Fibroblast of peridontal ligament (primary cell): ENCODE data around the gene LMX1B.
"Not testable (repeated sequence)": the region's sequence is repeated elsewhere in the genome, so short reads cannot be mapped to it uniquely, and the experiment has no call there.

ENCODE experiments used
- DNase-seq: peaks from one replicate; pipeline ENCODE4 v3.0.0-alpha.2; 2010; ENCODE audit errors: extremely low read depth

The LMX1B gene

GRCh38 chr9:126613651-126614050 is at the start of gene LMX1B:
Gene LMX1B (plus strand): TSS chr9:126613928. CDS start chr9:126614450, 522 bp downstream.
- peak; percentile 25 for DNase-seq

GRCh38 chr9:126564128-126564527 is 49.6 kb upstream of the LMX1B start:
- DNase-seq = no peak

GRCh38 chr9:126564716-126565115 is 49.0 kb upstream of the LMX1B start:
- no peak for DNase-seq

DNA sequence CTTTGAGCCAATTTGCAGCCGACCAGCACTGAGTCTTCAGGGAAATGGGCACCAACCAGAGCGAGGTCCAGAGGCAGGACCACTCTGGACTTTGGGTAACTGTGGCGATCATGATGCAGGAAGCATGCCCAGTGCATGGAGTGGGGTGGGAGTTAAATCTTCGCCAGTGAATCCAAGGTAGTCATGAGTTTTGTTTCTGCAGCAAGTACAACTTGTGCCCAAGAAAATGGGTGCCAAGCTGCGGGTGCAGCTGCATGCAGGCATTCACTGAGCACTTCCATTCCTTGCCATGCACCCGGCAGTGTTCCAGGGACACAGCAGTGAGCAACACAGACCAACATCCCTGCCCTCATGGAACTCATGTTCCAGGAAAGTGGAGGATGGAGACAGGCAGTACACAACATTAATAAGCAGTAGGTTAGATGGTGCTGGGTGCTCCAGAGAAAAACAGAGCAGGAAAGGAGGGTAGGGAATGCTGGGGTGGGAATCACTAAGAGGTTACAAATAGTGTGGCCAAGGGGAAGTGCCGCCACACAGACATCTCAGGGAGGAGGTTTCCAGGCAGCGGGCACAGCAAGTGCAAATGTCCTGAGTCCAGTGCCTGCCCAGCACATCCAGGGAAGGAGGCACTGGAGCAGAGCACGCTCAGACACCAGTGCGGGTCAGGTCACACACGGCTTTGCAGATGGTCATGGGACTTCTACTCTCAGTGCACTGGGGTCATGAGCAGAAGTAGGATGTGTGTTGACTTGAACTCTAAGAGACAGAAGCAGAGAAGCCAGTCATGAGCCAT is 48.2 kb upstream of the LMX1B start:
- DNase-seq = no peak

DNA sequence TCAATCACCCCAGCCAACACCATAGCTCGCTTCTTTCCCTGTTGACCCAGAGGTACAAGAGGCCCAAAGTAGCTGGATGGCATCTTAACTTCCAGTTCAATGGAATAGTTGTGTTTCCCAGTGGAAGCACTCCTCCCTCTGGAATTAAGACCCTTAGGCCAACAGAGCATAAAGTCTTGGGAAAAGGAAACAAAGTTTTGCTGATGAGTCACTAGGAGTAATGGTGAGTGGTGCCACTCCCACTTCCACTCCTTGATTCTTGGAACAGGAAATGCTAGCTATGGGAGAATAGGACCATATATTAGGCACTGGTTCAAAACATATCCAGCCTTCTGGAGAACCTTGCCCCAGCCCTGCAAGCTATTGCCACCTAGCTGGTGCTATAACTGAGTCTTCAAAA is 44.7 kb upstream of the LMX1B start:
- DNase-seq = no peak

DNA sequence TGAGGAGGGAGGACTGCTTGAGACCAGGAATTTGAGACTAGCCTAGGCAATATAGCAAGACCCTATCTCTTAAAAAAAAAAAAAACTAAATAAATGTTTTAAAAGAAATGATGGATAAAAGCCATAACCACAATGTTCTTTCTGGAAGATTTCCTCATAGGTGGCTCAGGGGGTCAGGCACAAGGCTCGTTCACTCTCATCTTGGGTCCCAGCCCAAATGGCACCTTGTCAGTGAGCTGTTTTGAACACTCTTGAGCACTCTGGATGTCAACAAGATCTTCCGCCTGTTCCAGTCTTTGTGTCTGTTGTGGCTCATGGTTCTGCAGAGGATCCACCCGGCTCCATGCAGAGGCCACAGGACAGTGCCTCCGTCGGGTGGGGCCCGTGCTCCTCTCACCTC is 35.7 kb upstream of the LMX1B start:
- no peak for DNase-seq

DNA sequence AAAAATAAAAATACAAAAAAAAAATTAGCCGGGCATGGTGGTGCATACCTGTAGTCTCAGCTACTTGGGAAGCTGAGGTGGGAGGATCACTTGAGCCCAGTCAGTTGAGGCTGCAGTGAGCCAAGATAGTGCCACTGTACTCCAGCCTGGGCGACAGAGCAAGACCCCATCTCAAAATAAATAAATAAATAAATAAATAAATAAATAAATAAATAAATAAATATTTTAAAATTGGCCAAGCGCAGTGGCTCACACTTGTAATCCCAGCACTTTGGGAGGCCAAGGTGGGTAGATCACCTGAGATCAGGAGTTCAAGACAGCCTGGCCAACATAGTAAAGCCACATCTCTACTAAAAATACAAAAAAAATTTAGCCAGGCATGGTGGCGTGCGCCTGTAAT is 33.4 kb upstream of the LMX1B start:
- not testable (repeated sequence) for DNase-seq

- DNase-seq = no peak
Measured at GRCh38 chr9:126581893-126582292, 31.8 kb upstream of the LMX1B start.

DNA sequence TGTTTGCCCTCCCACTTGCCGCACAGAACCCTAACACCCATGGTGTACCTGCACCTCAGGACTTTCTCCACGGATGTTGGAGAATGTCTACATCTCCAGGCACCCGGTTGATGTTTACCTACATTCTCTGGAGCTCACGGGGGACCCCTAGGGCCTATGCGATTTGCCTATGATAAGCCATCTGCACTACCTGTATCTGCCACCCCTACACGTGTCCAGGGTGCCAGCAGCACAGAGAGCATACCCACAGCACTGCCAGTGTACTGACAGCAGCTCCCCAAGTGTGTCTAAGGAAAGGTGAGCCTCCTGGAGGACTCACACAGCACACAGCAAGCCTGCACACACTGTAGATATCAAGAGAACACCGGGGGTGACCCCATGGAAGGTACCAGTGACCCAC is 31.3 kb upstream of the LMX1B start:
- no peak for DNase-seq

- DNase-seq = no peak
Measured at GRCh38 chr9:126583144-126583760, 30.5 kb upstream of the LMX1B start.

DNA sequence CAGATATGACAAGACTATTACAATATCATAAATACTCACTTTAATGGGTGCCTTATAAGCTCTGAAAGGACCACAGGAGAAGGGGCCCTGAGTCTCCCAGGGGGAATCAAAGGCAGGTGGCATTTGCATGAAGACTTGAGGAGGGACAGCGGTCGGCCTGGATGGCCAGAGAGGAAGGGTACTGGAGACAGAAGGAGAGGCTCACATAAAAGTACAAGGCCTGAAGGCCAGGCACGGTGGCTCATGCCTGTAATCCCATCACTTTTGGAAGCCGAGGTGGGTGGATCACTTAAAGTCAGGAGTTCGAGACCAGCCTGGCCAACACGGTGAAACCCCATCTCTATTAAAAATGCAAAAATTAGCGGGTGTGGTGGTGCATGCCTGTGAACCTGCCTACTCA is 29.1 kb upstream of the LMX1B start:
- DNase-seq = no peak

DNA sequence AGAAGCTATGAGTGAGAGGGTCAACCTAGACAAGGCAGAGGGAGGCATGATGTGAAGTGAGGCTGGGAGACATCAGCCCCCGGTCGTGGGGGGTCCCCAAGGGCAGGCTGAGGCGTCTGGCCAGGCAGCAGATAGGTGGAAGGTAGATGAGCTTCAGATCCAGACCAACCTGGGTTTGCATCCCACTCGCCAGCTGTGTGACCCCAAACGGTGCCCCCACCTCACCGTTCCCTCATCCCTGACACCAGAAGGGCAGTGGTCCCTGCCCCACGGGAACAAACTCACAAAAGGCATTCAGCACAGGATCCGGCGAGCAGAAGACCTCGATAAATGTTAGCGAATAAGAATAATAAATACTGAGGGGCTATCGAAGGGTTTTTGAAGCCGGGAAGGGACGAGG is 27.5 kb upstream of the LMX1B start:
- DNase-seq = no peak

DNA sequence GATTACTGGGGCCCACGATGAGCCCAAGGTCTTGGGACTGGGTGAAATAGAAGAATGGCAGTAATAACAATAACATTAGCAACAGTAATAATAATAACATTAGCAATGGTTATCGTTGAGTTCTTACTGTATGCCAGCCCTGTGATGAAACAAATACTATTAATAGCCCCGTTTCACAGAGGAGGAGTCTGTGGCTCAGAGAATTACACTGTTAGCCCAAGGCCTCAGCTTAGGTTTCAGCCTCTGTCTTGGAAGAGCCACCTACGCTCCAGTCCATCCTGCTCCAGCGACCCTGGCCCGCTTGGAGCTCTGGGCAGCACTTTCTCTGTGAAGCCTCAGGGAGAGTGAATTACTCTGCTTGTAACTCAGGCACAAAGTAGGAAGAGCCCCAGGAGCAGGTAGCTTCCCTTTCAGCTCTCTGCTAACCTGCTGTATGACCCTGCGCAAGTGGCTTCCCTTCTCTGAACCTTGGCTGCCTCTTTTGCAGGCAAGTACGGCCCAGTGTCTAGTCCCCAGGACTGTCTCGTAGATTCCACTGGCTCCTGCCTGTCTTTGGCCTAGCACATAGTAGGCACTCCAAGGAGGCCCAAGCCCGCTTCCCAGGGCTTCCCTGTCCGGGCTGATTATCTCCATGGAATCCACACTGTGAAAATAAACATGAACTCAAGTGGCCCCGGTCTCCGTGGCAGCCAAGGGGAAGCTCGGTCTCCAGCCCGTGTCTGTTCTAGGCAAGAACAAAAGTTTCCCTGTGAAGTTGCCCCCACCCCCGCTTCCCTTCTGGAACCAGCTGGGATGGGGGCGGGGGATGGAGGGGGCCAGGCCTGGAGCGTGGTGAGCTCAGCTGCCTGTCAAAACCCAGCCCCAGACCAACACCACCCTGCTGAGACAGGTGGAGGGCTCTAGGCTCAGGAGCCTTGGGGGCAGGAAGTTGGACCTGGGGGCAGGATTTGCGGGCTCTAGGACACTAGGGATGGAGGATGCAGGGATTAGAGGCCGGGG is 26.2 kb upstream of the LMX1B start:
- no peak for DNase-seq

DNA sequence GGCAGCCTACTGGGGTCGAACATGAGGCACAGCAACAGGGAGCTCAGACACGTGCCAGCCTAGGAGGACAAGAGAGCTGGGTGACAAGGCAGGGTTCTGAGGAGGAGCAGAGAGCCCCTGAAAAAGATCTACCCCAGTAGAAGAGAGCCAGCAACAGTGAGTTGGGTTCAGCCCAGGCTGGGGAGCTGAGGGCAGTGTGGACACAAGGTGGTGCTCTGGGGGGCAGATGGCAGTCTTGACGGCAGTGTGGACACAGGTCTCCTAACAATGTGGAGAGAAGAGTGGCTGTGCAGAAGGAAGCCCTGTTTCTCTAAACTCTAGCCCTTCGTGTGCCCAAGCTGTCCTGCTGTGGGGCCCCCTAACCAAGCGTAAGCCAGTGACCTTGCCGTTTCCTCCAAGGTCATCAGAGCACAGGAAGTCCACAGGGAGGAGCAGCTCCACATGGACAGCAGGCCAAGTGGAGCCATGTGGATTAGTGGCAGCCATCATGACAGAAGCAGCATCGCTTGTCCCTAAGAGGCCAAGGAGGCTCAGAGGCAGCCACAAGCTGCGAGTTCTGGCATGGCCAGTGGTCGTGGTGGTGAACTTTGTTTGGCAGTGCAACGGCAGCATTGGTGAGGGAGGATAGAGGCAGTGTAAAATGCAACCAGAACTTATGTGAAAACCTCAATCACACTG is 25.1 kb upstream of the LMX1B start:
- DNase-seq = no peak

- DNase-seq = no peak
Measured at GRCh38 chr9:126589349-126589748, 24.4 kb upstream of the LMX1B start.

DNA sequence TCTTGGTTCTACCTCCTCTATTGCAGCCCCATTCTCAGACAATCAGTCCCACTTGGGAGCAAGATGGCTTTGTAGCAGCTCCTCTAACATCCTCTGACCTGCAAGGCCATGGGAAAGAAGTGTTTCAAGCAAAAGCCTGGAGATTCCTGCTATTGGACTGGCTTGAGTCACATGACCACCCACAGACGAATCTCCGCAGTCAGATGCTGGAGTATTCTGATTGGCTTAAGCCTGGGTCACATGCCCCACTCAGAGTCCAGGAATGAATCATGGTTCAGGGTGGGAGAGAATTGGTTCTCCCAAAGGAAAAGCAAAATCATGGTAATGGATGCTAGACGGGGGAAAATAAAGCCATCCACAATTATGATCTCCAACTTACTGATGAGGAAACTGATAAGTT is 22.6 kb upstream of the LMX1B start:
- no peak for DNase-seq

GRCh38 chr9:126591922-126592321 is 21.8 kb upstream of the LMX1B start:
- DNase-seq = no peak

- no peak for DNase-seq
Measured at GRCh38 chr9:126592461-126592860, 21.3 kb upstream of the LMX1B start.

- DNase-seq = no peak
Measured at GRCh38 chr9:126595982-126596381, 17.7 kb upstream of the LMX1B start.

GRCh38 chr9:126599047-126599650 is 14.6 kb upstream of the LMX1B start:
- DNase-seq = no peak
